Kidney epithelial cell (primary cell): Measurements from ENCODE around the gene FBXO9. TPM values are rescaled to one million over a fixed set of nuclear protein-coding genes. Genes with fewer than 3 reads are reported as not detected.

ENCODE experiments used
- DNase-seq: peaks from one replicate; pipeline ENCODE4 v3.0.0-alpha.2; 2010; ENCODE audit warnings: low read depth
- H3K27me3 ChIP-seq: 2 replicates; pipeline ENCODE4 v1.6.0; 2011; ENCODE audit warnings: low read length; ENCODE audit not compliant: control insufficient read depth, insufficient read depth
- H3K36me3 ChIP-seq: 2 replicates; pipeline ENCODE4 v1.5.1; 2011; ENCODE audit warnings: low read length; ENCODE audit not compliant: control insufficient read depth, insufficient read depth
- H3K4me3 ChIP-seq: 2 replicates; pipeline ENCODE4 v1.5.1; 2011; ENCODE audit warnings: low read depth, mild to moderate bottlenecking, control low read depth, low read length
- total RNA-seq: library from RNA; depleted of rRNA; stranded (reverse); fragments of >200 nt; gene quantifications from 2 replicates; pipeline ENCODE4 v1.2.3, GENCODE V29; 2015
- TF ChIP-seq, protein P1 (sequence below): IDR thresholded peaks from 2 replicates; pipeline ENCODE4 v1.5.1; 2011; ENCODE audit warnings: mild to moderate bottlenecking, moderate library complexity, low read length, control low read depth, inconsistent platforms; ENCODE audit not compliant: insufficient read depth, poor library complexity, severe bottlenecking

FBXO9 gene
- total RNA-seq, result 20.0 and 20.9 TPM in 2 replicates

- Histone ChIP-seq H3K4me3 (peak within 1 kb of the TSS; percentile 83), H3K27me3 (no peaks in the 10 kb centered on the region), H3K36me3 (no peaks in the 10 kb centered on the region)
- DNase-seq, result no peak
- TF ChIP-seq, protein P1, sequence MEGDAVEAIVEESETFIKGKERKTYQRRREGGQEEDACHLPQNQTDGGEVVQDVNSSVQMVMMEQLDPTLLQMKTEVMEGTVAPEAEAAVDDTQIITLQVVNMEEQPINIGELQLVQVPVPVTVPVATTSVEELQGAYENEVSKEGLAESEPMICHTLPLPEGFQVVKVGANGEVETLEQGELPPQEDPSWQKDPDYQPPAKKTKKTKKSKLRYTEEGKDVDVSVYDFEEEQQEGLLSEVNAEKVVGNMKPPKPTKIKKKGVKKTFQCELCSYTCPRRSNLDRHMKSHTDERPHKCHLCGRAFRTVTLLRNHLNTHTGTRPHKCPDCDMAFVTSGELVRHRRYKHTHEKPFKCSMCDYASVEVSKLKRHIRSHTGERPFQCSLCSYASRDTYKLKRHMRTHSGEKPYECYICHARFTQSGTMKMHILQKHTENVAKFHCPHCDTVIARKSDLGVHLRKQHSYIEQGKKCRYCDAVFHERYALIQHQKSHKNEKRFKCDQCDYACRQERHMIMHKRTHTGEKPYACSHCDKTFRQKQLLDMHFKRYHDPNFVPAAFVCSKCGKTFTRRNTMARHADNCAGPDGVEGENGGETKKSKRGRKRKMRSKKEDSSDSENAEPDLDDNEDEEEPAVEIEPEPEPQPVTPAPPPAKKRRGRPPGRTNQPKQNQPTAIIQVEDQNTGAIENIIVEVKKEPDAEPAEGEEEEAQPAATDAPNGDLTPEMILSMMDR, result no peak
Measured at GRCh38 chr6:53065266-53066076, at the start of gene FBXO9. TSS of gene FBXO9 (plus strand) at chr6:53065404. CDS start at chr6:53065790, 386 bp downstream.

GRCh38 chr6:53015486-53015885 lies 49.7 kb upstream of the FBXO9 start:
- peaks cover 1% of the 10 kb centered on the region for H3K36me3 ChIP-seq
- H3K4me3 ChIP-seq, result no peak overlapping the region
- no peaks in the 10 kb centered on the region for H3K27me3 ChIP-seq
- TF ChIP-seq, protein P1, result no peak
- DNase-seq, result no peak

DNA sequence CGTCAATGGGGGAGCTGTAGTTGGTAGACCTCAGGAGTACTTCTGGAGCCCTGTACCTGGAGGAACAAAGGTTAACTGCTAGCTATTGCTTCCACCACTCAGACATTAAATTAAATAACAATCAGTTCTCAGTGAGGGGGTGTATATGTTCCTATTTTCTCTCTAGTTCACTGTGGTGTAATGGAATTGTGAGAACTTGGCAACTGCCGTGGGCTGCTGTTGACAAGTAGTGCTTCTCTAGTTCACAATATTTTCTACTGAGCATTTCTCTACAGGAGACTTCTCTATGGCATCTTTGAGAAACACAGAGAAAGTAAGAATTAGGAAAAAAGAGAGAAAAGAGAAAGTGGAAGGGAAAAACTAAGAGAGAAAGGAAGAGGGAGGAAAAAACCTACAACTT lies 46.8 kb upstream of the FBXO9 start:
- no peak for DNase-seq
- no peak overlapping the region for H3K4me3 ChIP-seq
- TF ChIP-seq, protein P1, result no peak
- H3K36me3 ChIP-seq, result peaks cover 1% of the 10 kb centered on the region
- H3K27me3 ChIP-seq, result no peaks in the 10 kb centered on the region

GRCh38 chr6:53020005-53020744 lies 45.0 kb upstream of the FBXO9 start:
- Histone ChIP-seq H3K4me3 (no peak overlapping the region), H3K27me3 (no peaks in the 10 kb centered on the region), H3K36me3 (peaks cover 1% of the 10 kb centered on the region)
- no peak for DNase-seq
- TF ChIP-seq, protein P1, result no peak

- TF ChIP-seq, protein P1, result no peak
- peaks cover under 1% of the 10 kb centered on the region for H3K36me3 ChIP-seq
- DNase-seq, result no peak
- H3K4me3 ChIP-seq, result no peak overlapping the region
- no peaks in the 10 kb centered on the region for H3K27me3 ChIP-seq
Measured at GRCh38 chr6:53023323-53023722, 41.9 kb upstream of the FBXO9 start.

GRCh38 chr6:53026526-53026925 lies 38.7 kb upstream of the FBXO9 start:
- DNase-seq, result no peak
- Histone ChIP-seq H3K36me3 (no peaks in the 10 kb centered on the region), H3K4me3 (no peak overlapping the region), H3K27me3 (no peaks in the 10 kb centered on the region)
- TF ChIP-seq, protein P1, result no peak
